ENCODE data around the gene PPP1R2C.

- TF ChIP-seq CTCF (IDR thresholded peaks at IDR 0.05; ENCODE audit: insufficient read depth, low read length, poor library complexity, severe bottlenecking) (no peak), EZH2phosphoT487 (conservative IDR thresholded peaks at IDR 0.05; ENCODE audit: low read length) (no peak)
Measured at GRCh38 chrX:42759881-42760280, 18.1 kb downstream of the PPP1R2C start.

Measured in SU-DHL-6 (cell line).